ENCODE measurements around the gene KRT10. TPM values are rescaled to one million over a fixed set of nuclear protein-coding genes. Genes with fewer than 3 reads are reported as not detected.

Gene KRT10
- total RNA-seq, 1 experiment from 2014 or later, result 24.8 TPM

GRCh38 chr17:40857535-40857934, 35.1 kb upstream of the KRT10 start:
- ATAC-seq, result no peak
- Histone ChIP-seq H3K4me1 (ENCODE audit: insufficient read depth, low read length) (peaks cover 31% of the 10 kb centered on the region), H3K27me3 (ENCODE audit: low read length) (no peaks in the 10 kb centered on the region), H3K27ac (ENCODE audit: low read length) (peak overlapping the region; percentile 22), H3K9ac (ENCODE audit: low read length) (0 out of 2 replicates have a peak overlapping the region, but pooled peaks have one; percentile 9), H3F3A (ENCODE audit: low read length, unreplicated experiment) (no peaks in the 10 kb centered on the region), H3K36me3 (ENCODE audit: low read depth, low read length) (no peaks in the 10 kb centered on the region), H3K9me3 (ENCODE audit: low read length) (no peaks in the 10 kb centered on the region), H4K20me1 (ENCODE audit: low read length) (no peaks in the 10 kb centered on the region), H3K4me2 (ENCODE audit: low read length) (no peak overlapping the region), H3K79me2 (ENCODE audit: low read length) (no peaks in the 10 kb centered on the region), H2AFZ (ENCODE audit: low read length) (no peak overlapping the region), H3K9me2 (replicated peaks; ENCODE audit: low read length) (no peaks in the 10 kb centered on the region), H3K4me3 (ENCODE audit: low read length) (no peak overlapping the region)
- intact Hi-C loops (cut with micrococcal nuclease), result loop anchor here (1.0 to 10.0 kb wide), 5 partner anchors 46 to 807 kb away; no protein-coding TSS in a partner anchor
- BruUV-seq (replicated peaks), result no TSS peak
- no peak for DNase-seq
- ChIA-PET CTCF (interaction anchor here (1.0 kb wide), 2 partner anchors 44 to 691 kb away, joined by 6 to 8 read pairs; no protein-coding TSS in a partner anchor), POLR2A (ENCODE audit: unreplicated experiment) (no interaction called here)
- TF ChIP-seq CTCF (conservative IDR thresholded peaks at IDR 0.05; ENCODE audit: low read depth, low read length) (no peak), EZH2phosphoT487 (IDR thresholded peaks at IDR 0.05; ENCODE audit: borderline replicate concordance, low read length) (no peak), EZH2 (IDR thresholded peaks at IDR 0.05; ENCODE audit: low read length, unreplicated experiment) (no peak)

- no peaks in the 10 kb centered on the region for H3K9me2 ChIP-seq (replicated peaks; ENCODE audit: low read length)
- ChIA-PET POLR2A (ENCODE audit: unreplicated experiment) (no interaction called here), CTCF (no interaction called here)
- DNase-seq (peak; percentile 84), ATAC-seq (peak; percentile 81)
- H3K4me3 ChIP-seq (ENCODE audit: low read length), result no peak overlapping the region
- H3K9ac ChIP-seq (ENCODE audit: low read length), result no peak overlapping the region
- no peaks in the 10 kb centered on the region for H3K9me3 ChIP-seq (ENCODE audit: low read length)
- H3K36me3 ChIP-seq (ENCODE audit: low read depth, low read length), result no peaks in the 10 kb centered on the region
- no peaks in the 10 kb centered on the region for H4K20me1 ChIP-seq (ENCODE audit: low read length)
- H3K27me3 ChIP-seq (ENCODE audit: low read length), result no peaks in the 10 kb centered on the region
- BruUV-seq (replicated peaks), result no TSS peak
- H3K27ac ChIP-seq (ENCODE audit: low read length), result peak overlapping the region; percentile 64
- TF ChIP-seq EZH2 (IDR thresholded peaks at IDR 0.05; ENCODE audit: low read length, unreplicated experiment) (no peak), EZH2phosphoT487 (IDR thresholded peaks at IDR 0.05; ENCODE audit: borderline replicate concordance, low read length) (no peak), CTCF (conservative IDR thresholded peaks at IDR 0.05; ENCODE audit: low read depth, low read length) (no peak)
- H3K4me2 ChIP-seq (ENCODE audit: low read length), result peak overlapping the region; percentile 29
- 0 out of 2 replicates have a peak overlapping the region, but pooled peaks have one; percentile 45 for H2AFZ ChIP-seq (ENCODE audit: low read length)
- intact Hi-C loops (cut with micrococcal nuclease), result loop anchor here (2.0 to 10.0 kb wide), 2 partner anchors 51 to 811 kb away; no protein-coding TSS in a partner anchor
- H3K79me2 ChIP-seq (ENCODE audit: low read length), result no peaks in the 10 kb centered on the region
- H3K4me1 ChIP-seq (ENCODE audit: insufficient read depth, low read length), result peaks cover 51% of the 10 kb centered on the region
- no peaks in the 10 kb centered on the region for H3F3A ChIP-seq (ENCODE audit: low read length, unreplicated experiment)
These were observed 31.9 kb upstream of the KRT10 start for GRCh38 chr17:40854175-40854814.

- DNase-seq (no peak), ATAC-seq (no peak)
- Histone ChIP-seq H3K9me3 (ENCODE audit: low read length) (no peaks in the 10 kb centered on the region), H3K36me3 (ENCODE audit: low read depth, low read length) (no peaks in the 10 kb centered on the region), H3F3A (ENCODE audit: low read length, unreplicated experiment) (no peaks in the 10 kb centered on the region), H3K9ac (ENCODE audit: low read length) (no peak overlapping the region), H3K27ac (ENCODE audit: low read length) (no peak overlapping the region), H3K79me2 (ENCODE audit: low read length) (no peaks in the 10 kb centered on the region), H3K4me1 (ENCODE audit: insufficient read depth, low read length) (peaks cover 44% of the 10 kb centered on the region), H4K20me1 (ENCODE audit: low read length) (no peaks in the 10 kb centered on the region), H3K4me2 (ENCODE audit: low read length) (no peak overlapping the region), H3K9me2 (replicated peaks; ENCODE audit: low read length) (no peaks in the 10 kb centered on the region), H3K4me3 (ENCODE audit: low read length) (no peak overlapping the region), H2AFZ (ENCODE audit: low read length) (no peak overlapping the region), H3K27me3 (ENCODE audit: low read length) (no peaks in the 10 kb centered on the region)
- ChIA-PET POLR2A (ENCODE audit: unreplicated experiment) (no interaction called here), CTCF (interaction anchor here (1.4 kb wide), 1 partner anchor 48 kb away, joined by 3 read pairs; no protein-coding TSS in a partner anchor)
- TF ChIP-seq CTCF (conservative IDR thresholded peaks at IDR 0.05; ENCODE audit: low read depth, low read length) (no peak), EZH2phosphoT487 (IDR thresholded peaks at IDR 0.05; ENCODE audit: borderline replicate concordance, low read length) (no peak), EZH2 (IDR thresholded peaks at IDR 0.05; ENCODE audit: low read length, unreplicated experiment) (no peak)
- intact Hi-C loops (cut with micrococcal nuclease), result loop anchor here (10.0 kb wide), 1 partner anchor 812 kb away; no protein-coding TSS in a partner anchor
- no TSS peak for BruUV-seq (replicated peaks)
These were observed 29.9 kb upstream of the KRT10 start for GRCh38 chr17:40852364-40852763.
